Stomach (tissue), 9 donors: ENCODE measurements around the gene MRPS2. TPM values are rescaled to one million over a fixed set of nuclear protein-coding genes. Genes with fewer than 3 reads are reported as not detected.

ENCODE experiments used
- DNase-seq, 2 donors: peaks; one replicate each; pipeline versions ENCODE4 v3.0.0 to v3.0.0-alpha.2; 2013 to 2019
- H3K27ac ChIP-seq, 5 donors: fragments of 200-600 bp in 4 of 5; sonication (generic) in 4 of 5; one replicate each; pipeline ENCODE4 v1.5.1; 2013 to 2019; ENCODE audit warnings: mild to moderate bottlenecking in 1 of 5, moderate library complexity in 1 of 5
- H3K27me3 ChIP-seq, 3 donors: fragments of 200-600 bp; sonication (generic); one replicate each; pipeline ENCODE4 v1.5.1; 2017 to 2019; ENCODE audit warnings: mixed run types in 1 of 3
- H3K36me3 ChIP-seq, 4 donors: fragments of 200-600 bp; sonication (generic); 1 replicate in 3 of 4; 2 replicates in 1 of 4; pipeline ENCODE4 v1.5.1; 2016 to 2019
- H3K4me1 ChIP-seq, 4 donors: fragments of 200-600 bp; sonication (generic); one replicate each; pipeline ENCODE4 v1.5.1; 2016 to 2019
- H3K4me3 ChIP-seq, 4 donors: fragments of 200-600 bp; sonication (generic) in 3 of 4; one replicate each; pipeline ENCODE4 v1.5.1; 2016 to 2019; ENCODE audit warnings: mild to moderate bottlenecking in 1 of 4
- H3K9me3 ChIP-seq, 4 donors: fragments of 200-600 bp; sonication (generic); one replicate each; pipeline ENCODE4 v1.5.1; 2016 to 2019
- CTCF ChIP-seq, 7 experiments: fragments of 450-650 bp in 4 of 7; fragments of 200-600 bp in 3 of 7; sonication (generic) in 3 of 7; IDR thresholded peaks; one replicate each; pipeline ENCODE4 v1.5.1; 2016 to 2019; ENCODE audit warnings: antibody characterized with exemption in 7 of 7, control low read depth in 2 of 7, mild to moderate bottlenecking in 1 of 7
- EP300 ChIP-seq: sonication (generic); formaldehyde crosslinking; IDR thresholded peaks from one replicate; pipeline ENCODE4 v1.6.1; 2017; ENCODE audit warnings: antibody characterized with exemption
- POLR2A ChIP-seq, 4 donors: fragments of 450-650 bp; IDR thresholded peaks; one replicate each; pipeline ENCODE4 v1.6.1; 2016; ENCODE audit warnings: antibody characterized with exemption in 4 of 4, control low read depth in 2 of 4, mild to moderate bottlenecking in 1 of 4, moderate library complexity in 1 of 4
- POLR2AphosphoS5 ChIP-seq, 3 donors: sonication (generic); formaldehyde crosslinking; IDR thresholded peaks; one replicate each; pipeline ENCODE4 v1.6.1; 2016; ENCODE audit warnings: antibody characterized with exemption in 3 of 3
- whole genome bisulfite sequencing, 5 donors: extraction: QIAGEN DNeasy Blood & Tissue Kit in 3 of 5; methylation state at CpG; one replicate each; pipeline versions ENCODE4 v1.1.5 to v1.1.7; 2013 to 2018; 5-methylcytosine and 5-hydroxymethylcytosine counted together
- intact Hi-C: fragments of 100-400 bp; cut with DNase I; formaldehyde crosslinking; loops from one replicate; pipeline ENCODE4 v1.15.1; 2023; ENCODE audit warnings: low total_unique reads
- polyA plus RNA-seq, 3 donors: library from polyadenylated mRNA; stranded (reverse); fragments of 200-250 nt; gene quantifications; one replicate each; pipeline ENCODE4 v1.2.3, GENCODE V29; 2013
- total RNA-seq, 5 donors: library from RNA; depleted of rRNA; stranded (reverse); fragments of >200 nt; gene quantifications; one replicate each; pipeline versions ENCODE4 v1.1.0 to v1.2.3, GENCODE V29; 2014 to 2016
- donor health status: healthy with polysubstance abuse.
- donor health status: Bipolar disorder and iron deficiency.
- donor health status: healthy.

The MRPS2 gene
- total and polyA plus RNA-seq, 8 donors: 1.8 to 54.7 (median 40.1) TPM

GRCh38 chr9:135515083-135515951 is 14.8 kb downstream of the MRPS2 start:
- H3K4me1 ChIP-seq: no peaks in the 10 kb centered on the region
- peak in 1 of 2 donors; percentile 11 for DNase-seq
- intact Hi-C loops: no loop called here
- no peaks in the 10 kb centered on the region for H3K36me3 ChIP-seq
- H3K27me3 ChIP-seq: peaks cover 0 to 22% (median 0%) of the 10 kb centered on the region in 3 donors
- TF ChIP-seq EP300 (no peak), POLR2AphosphoS5 (IDR thresholded peaks at IDR 0.05) (no peak), CTCF (IDR thresholded peaks at IDR 0.05) (no peak), POLR2A (IDR thresholded peaks at IDR 0.05) (no peak)
- H3K27ac ChIP-seq: no peak overlapping the region
- no peaks in the 10 kb centered on the region for H3K9me3 ChIP-seq
- WGBS, 5 donors: 76 to 85% (median 80%) methylated on average over 20 to 31 of the region's 31 CpGs
- no peak overlapping the region for H3K4me3 ChIP-seq

- 68 to 75% (median 71%) methylated on average over 24 to 25 of the region's 25 CpGs for WGBS, 5 donors
Measured at GRCh38 chr9:135516132-135516860, 15.8 kb downstream of the MRPS2 start.

GRCh38 chr9:135517407-135517822 is 16.9 kb downstream of the MRPS2 start:
- H3K4me1 ChIP-seq: no peaks in the 10 kb centered on the region
- H3K36me3 ChIP-seq: no peaks in the 10 kb centered on the region
- H3K27me3 ChIP-seq: peaks cover 0 to 36% (median 8%) of the 10 kb centered on the region in 3 donors
- DNase-seq: peak in 1 of 2 donors; percentile 17
- H3K27ac ChIP-seq: no peak overlapping the region
- WGBS, 5 donors: 90 to 93% (median 92%) methylated on average over 24 of the region's 24 CpGs
- no peaks in the 10 kb centered on the region for H3K9me3 ChIP-seq
- TF ChIP-seq POLR2AphosphoS5 (IDR thresholded peaks at IDR 0.05) (no peak), EP300 (no peak), POLR2A (IDR thresholded peaks at IDR 0.05) (no peak), CTCF (IDR thresholded peaks at IDR 0.05) (no peak)
- intact Hi-C loops: no loop called here
- no peak overlapping the region for H3K4me3 ChIP-seq

More at GRCh38 chr9:135516132-135516860, 15.8 kb downstream of the MRPS2 start:
- Histone ChIP-seq H3K27me3 (peaks cover 0 to 27% (median 4%) of the 10 kb centered on the region in 3 donors), H3K4me1 (no peaks in the 10 kb centered on the region), H3K4me3 (no peak overlapping the region), H3K9me3 (no peaks in the 10 kb centered on the region), H3K36me3 (no peaks in the 10 kb centered on the region), H3K27ac (no peak overlapping the region)
- TF ChIP-seq CTCF (IDR thresholded peaks at IDR 0.05) (no peak), EP300 (no peak), POLR2A (IDR thresholded peaks at IDR 0.05) (no peak), POLR2AphosphoS5 (IDR thresholded peaks at IDR 0.05) (no peak)
- peak in 1 of 2 donors; percentile 9 for DNase-seq
- intact Hi-C loops: no loop called here

GRCh38 chr9:135519179-135519971 is 18.9 kb downstream of the MRPS2 start:
- no peaks in the 10 kb centered on the region for H3K36me3 ChIP-seq
- TF ChIP-seq POLR2AphosphoS5 (IDR thresholded peaks at IDR 0.05) (no peak), POLR2A (IDR thresholded peaks at IDR 0.05) (no peak), EP300 (no peak), CTCF (IDR thresholded peaks at IDR 0.05) (no peak)
- H3K27me3 ChIP-seq: peaks cover 0 to 56% (median 16%) of the 10 kb centered on the region in 3 donors
- H3K4me3 ChIP-seq: no peak overlapping the region
- no peak overlapping the region for H3K27ac ChIP-seq
- no peaks in the 10 kb centered on the region for H3K4me1 ChIP-seq
- DNase-seq: peak in 1 of 2 donors; percentile 3
- WGBS, 5 donors: 89 to 93% (median 92%) methylated on average over 10 of the region's 10 CpGs
- no peaks in the 10 kb centered on the region for H3K9me3 ChIP-seq
- intact Hi-C loops: no loop called here
